ENCODE measurements around the gene BBS9. TPM values are rescaled to one million over a fixed set of nuclear protein-coding genes. Genes with fewer than 3 reads are reported as not detected.

BBS9 gene
- polyA plus RNA-seq, 4 donors = 15.1 to 17.9 (median 16.9) TPM

DNA sequence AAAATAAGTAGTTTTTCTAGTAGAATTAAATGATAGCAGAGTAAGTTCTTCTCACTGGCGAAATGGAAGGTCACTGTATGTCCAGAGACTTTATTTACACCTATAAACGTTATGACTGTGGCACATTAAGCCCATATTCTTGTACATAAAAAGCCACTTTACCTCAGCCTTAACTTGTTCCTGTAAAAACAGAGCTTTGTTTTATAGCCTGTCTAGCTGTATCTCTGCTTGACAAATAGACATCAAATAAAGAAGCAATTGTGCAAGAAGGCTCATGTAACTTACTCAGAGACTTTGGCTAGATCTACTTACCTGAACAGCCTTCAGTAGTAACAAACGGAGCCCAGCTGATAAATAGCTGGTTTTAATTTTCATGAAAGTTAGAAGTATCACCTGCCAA is 451.9 kb downstream of the BBS9 start:
- DNase-seq (ENCODE audit: low read depth in 4 of 4, low spot score in 3 of 4) = no peak

DNA sequence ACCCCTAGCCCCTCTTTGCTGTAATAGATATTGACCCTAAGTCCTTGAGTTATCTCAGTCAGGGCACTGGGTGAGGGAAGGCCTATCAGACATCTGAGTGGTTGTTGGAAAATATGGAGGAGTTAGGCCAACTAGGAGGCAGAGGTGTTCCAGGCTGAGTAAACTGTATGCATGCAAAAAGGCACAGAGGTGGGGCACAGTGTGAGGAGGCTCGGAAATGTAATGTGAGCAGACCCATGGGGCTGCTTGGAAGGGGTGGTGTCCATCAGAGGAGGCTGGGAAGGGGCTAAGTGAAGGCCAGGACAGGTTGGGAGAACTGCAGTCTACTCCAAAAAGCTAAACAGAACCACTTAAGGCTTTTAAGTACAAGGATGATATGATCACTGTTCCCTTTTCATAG is 452.7 kb downstream of the BBS9 start:
- no peak for DNase-seq (ENCODE audit: low read depth in 4 of 4, low spot score in 3 of 4)

DNA sequence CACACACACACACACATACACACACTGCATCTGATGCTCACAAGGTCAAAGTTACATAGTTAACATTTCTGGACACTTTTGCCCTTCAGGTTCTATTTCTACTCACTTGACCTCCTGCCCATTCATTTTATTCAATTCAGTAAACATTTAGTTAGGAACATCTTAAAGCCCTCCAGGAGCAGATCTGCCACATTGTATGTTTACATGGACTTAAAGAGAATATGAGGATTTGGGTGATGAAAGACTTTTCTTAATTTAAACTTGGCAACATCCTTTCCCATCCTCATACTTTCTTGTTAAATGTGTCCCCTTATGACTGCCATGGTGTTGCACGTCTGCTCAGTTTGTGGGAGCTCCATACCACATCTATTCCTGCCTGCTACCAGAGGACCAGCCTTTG is 453.2 kb downstream of the BBS9 start:
- DNase-seq (ENCODE audit: low read depth in 4 of 4, low spot score in 3 of 4) = no peak

DNA sequence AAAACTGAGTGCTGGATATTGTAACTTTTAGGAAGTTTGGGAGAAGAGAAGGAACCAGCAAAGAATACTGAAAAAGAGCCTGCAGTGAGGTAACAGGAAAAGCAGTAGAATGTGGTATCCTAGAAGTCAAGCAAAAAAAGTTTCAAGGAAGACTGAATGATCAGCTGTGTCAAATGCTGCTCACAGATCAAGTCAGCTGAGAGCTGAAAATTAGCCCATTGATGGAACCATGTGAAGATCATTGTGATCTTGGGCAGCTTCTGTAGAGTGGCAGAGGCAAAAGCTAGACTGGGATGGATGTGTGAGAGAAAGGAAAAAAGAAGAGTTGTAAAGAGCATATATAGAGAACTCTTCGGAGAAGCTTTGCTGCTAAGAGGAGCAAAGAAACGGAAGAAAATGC is 460.5 kb downstream of the BBS9 start:
- no peak for DNase-seq (ENCODE audit: low read depth in 4 of 4, low spot score in 3 of 4)

DNA sequence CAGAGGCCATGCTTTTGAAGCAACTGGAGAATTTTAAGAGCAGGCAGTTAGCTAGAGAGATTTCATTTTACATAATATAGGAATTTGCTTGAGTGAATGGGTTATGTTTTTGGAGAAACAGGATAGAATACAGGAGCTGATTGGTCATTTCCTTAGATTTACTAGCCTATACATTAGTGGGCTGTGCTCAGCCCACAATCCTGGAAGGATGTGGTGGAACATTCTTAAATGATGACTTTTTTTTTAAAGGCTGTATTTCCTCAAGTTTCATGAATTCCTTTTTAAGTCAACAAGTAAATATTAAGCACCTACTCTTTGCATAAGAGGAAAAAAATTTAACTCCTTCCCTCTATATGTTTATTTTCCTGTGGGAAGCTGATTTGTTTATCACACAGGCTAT is 461.6 kb downstream of the BBS9 start:
- DNase-seq (ENCODE audit: low read depth in 4 of 4, low spot score in 3 of 4) = no peak

DNA sequence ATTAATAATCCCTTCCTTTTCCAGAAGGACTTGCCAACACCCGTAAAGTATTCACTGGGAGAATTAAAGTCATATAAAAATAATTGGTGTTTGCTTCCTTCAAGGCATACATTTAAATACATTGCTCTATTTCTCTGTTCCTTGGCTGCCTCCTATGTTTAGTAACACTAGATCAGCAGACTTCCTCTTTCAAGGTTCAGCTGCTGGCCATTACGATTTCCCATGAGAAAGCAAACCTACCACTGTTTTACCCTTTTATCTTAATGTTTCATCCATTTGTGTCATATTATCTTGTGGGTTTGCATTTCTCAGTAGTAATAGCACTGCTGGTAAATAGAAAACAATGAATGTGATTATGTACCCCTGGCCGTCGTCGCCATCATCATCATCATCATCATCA is 462.1 kb downstream of the BBS9 start:
- DNase-seq (ENCODE audit: low read depth in 4 of 4, low spot score in 3 of 4) = no peak

DNA sequence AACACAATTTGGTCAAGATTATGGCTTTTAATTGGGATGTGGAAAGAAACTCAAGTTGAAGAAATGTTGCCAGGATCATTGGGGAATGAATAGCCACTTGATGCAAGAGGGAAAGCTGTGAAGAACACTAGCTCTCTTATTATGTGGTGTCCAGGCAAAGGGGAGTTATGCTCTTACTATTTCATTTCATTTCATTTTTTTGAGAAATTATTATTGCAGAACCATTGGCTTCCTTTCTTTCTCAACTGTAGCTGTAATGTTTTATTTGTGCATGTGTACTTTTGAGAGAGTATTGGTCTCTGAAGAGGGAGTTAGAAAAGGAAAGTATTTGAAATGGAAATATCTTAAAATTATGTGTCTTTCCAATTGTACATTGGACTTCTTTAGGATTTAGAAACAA is 463.4 kb downstream of the BBS9 start:
- DNase-seq (ENCODE audit: low read depth in 4 of 4, low spot score in 3 of 4) = no peak

DNA sequence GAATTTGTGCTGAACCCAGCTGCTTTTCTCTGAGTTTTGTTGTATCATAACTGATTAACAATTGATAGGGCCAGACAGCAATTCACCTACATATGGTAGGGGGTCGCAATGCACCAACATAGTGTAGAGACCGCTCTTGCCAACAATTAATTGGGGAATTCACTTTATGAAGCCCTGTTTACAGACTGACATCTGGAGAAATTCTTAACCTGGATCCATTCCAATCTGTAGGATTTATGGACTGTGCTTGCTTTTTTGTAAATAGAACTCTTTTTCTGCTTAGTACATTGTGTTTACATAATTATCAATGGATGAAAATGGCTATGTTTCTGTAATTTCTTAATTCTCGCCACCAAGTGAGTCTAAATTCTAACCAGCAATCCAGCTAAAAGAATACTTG is 464.2 kb downstream of the BBS9 start:
- DNase-seq (ENCODE audit: low read depth in 4 of 4, low spot score in 3 of 4) = no peak

DNA sequence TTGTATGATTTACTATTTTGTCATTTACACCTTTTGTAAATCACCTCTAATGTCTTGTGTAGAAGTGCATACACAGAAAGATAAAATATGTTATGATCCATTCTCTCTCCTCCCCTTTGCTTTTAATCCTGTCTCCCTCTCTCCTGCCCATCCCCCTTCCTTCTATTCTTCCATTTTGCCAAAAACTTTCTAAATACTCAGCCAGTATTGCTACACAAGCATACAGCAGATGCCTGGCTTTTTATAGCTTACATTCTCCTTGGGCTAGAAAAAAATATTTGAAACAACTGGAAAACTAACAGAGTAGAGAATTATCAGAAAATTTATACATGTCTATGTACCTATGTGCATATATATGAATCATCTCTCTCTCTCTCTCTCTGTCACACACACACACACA is 467.3 kb downstream of the BBS9 start:
- no peak for DNase-seq (ENCODE audit: low read depth in 4 of 4, low spot score in 3 of 4)

DNA sequence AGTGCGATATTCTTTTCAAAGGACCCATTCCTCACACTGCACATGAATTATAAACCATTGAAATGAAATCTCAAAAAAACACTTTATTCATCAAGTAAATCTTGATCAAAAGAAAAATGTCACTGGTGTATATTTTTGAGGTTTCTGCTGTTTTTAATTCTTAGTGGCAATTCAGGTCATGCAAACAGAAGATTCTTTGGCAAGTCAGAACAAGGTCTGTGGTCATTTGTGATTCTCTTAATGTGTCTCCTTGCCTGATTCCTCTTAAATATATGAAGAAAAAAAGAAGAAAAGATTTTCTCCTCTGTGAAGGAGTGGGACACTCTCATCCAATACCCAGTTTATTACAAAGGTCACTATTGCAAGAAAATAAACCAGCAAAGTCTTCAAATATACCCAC is 467.8 kb downstream of the BBS9 start:
- no peak for DNase-seq (ENCODE audit: low read depth in 4 of 4, low spot score in 3 of 4)

DNA sequence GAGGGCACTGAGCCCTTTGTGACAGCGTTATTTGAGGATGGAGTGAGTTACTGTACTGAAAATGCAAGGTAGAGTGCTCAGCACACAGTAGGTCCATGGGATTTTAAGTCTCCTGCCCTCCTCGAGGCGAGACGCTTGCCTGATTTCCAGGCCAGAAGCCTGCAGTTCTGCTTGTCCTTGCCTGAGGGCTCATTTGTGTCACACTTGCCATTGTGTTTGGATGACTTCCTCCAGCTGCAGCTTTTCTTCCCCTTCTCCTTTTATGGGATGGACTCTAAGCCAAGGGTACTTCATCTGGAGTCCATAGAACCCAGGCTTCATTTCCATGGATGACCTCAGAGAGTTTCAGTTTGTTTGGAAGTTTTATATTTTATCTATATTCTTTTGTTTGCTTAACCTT is 471.7 kb downstream of the BBS9 start:
- no peak for DNase-seq (ENCODE audit: low read depth in 4 of 4, low spot score in 3 of 4)

DNA sequence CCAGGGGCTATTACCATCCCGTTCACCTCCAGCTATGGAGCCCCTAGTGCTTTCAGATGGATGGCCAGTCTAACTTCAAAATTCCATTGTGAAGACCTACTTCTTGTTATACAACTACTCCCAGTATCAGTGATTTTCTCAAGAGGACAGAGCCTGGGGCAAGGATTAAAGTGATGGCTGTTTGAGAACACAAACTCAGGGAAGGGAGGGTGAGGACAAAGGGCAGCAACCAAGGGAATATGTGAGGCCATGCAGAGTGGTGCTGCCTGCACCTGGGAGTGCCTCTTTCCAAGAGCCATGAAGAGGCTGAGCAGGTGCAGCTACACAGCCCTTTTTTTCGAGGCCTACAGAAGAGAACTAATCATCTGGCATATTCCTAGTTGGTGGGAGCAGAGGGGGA is 472.5 kb downstream of the BBS9 start:
- DNase-seq (ENCODE audit: low read depth in 4 of 4, low spot score in 3 of 4) = no peak

DNA sequence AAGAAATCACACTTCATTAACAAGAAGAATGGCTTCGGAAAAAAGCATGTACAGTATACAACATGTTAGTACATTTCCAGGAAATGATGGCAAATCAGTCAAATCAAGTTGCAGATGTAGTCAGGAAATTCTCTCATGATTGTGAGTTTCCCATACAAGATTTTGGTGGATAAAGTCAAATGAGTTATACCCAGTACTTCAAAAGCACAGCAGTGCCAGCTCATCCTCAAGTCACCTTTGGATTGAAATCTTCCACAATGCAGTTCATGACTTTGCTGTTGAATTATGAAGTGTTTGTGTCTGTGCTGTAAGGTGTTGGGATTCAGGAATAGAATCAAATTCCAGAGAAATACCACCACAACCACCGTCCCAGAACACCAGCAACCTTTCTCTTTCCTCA is 474.7 kb downstream of the BBS9 start:
- DNase-seq (ENCODE audit: low read depth in 4 of 4, low spot score in 3 of 4) = no peak

DNA sequence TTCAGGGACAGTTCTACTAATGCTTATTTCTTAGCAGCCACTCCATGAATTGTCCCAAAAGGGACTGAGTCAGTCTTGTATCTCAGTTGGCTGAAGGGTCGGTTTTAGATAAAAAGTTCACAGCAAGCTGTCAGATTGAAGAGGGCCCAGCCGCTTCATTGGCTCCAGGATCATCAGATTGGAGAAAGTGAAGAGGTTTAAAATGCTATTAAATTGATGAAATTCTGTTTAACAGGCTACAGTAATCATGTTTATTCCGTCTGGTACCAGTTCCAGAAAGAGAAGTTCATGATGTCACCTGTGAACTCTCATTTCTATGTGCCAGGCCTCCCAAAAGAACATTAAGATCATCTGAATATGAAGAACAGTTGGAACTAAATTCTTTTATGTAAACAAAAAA is 481.6 kb downstream of the BBS9 start:
- DNase-seq (ENCODE audit: low read depth in 4 of 4, low spot score in 3 of 4) = no peak

DNA sequence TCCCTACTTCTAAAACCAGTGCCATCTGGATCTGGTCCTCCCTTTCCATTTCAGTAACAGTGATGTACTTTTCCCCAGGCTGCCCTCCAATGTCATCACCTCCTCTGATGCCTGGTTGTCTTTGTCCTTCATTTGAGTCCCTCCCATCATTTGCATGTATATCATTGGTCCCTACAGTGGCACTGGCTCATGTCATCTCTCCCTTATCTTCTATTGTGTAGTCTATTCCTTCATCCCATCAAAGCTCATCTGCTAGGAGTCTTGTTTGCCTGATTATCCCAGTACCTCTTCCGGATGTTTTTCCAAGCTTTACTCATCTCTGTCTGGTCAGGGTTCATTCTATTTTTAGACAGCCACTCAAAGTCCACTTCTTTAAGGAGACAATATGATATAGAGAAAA is 483.1 kb downstream of the BBS9 start:
- DNase-seq (ENCODE audit: low read depth in 4 of 4, low spot score in 3 of 4) = no peak

DNA sequence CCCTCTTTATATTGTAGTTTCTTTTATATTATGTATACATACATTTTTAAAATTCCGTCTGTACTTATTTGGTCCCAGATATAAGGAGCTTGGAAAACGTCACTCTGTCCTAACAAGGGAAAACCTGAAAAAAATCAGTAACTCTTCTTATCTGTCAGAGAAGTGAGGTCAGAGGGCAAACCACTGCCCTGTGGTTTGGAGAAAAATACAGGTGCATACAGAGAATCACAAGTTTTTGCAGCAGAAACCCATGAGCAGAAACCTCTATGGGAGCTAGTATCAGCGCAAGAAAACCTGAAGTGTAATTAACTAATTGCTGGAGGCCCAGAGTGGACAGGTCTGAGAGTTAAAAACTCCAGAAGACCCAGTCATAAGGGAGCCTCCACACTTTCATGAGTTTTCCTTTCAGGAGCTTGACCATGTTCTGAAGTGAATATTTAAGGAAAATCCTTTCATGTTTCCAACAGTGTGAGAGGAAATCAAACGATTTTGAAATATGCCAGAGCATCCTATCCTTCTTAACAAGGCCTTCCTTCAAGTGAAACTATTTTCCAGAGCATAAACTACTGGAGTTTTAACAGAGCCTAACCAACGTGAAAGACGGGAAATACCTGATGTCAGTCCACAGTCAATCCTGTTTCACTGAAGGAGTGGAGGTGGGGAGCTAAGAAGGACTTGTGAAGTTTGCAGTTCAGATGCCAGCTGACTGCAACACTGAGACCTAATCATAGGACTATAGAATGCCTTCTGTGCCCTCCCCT is 485.2 kb downstream of the BBS9 start:
- no peak for DNase-seq (ENCODE audit: low read depth in 4 of 4, low spot score in 3 of 4)

DNA sequence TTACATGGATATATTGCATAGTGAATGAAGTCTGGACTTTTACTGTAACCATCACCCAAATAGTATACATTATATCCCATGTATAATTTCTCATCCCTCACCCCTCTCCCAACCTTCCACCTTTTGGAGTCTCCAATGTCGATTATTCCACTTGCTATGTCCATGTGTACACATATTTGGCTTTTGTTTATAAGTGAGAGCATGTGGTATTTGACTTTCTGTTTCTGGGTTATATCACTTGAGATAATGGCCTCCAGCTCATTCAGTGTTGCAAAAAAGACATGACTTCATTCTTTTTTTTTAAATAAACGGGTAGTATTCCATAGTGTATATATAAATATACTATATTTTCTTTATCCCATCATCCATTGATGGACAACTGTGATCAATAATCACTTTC is 487.4 kb downstream of the BBS9 start:
- DNase-seq (ENCODE audit: low read depth in 4 of 4, low spot score in 3 of 4) = no peak

DNA sequence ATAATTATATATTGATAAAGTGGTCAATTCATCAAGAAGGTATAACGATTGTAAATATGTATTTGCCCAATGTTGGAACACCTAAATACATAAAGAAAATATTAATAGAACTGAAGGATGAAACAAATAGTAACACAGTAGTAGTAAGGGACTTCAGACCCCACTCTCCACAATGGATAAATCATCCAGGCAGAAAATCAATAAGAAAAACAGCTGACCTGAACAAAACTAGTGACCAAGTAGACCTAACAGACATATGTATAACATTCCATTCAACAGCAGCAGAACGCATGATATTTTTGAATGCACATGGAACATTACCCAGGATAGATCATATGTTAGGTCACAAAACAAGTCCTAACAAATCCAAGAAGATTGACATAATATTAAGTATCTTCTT is 489.9 kb downstream of the BBS9 start:
- DNase-seq (ENCODE audit: low read depth in 4 of 4, low spot score in 3 of 4) = no peak

DNA sequence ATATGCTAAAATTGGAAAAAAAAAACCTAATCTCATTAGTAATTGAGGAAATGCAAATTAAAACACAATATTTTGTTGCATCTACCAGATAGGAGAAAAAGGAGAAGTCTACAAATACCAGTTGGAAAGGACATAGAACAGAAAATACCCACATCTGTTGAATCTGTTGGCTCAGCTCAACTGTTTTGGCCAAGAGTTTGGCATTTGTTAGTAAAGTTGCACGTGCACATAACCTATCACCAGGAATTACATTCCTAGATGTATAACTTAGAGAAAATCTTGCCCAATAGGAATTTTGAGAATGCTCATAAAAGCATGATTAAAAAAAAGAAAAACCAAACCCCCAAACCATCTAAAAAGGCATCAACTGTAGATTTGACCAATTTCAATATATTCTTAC is 493.9 kb downstream of the BBS9 start:
- no peak for DNase-seq (ENCODE audit: low read depth in 4 of 4, low spot score in 3 of 4)

DNA sequence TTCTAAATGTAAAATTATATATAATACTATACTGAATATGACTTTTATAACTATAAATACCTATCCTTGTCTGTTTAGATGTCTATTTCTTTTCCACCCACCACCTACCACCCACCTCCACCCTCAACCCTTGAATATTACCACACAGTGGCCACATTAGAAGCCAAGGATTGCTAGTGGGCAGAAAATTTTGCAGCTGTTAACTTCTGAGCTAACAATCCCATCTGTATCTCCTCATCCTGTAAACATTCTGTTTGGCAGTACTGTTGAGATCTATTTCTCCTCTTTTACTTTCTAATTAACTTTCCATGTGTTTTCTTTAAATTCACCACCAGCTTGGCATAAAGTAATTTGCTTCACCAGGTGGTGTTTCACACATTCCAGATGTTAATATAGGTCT is 494.9 kb downstream of the BBS9 start:
- DNase-seq (ENCODE audit: low read depth in 4 of 4, low spot score in 3 of 4) = no peak

DNA sequence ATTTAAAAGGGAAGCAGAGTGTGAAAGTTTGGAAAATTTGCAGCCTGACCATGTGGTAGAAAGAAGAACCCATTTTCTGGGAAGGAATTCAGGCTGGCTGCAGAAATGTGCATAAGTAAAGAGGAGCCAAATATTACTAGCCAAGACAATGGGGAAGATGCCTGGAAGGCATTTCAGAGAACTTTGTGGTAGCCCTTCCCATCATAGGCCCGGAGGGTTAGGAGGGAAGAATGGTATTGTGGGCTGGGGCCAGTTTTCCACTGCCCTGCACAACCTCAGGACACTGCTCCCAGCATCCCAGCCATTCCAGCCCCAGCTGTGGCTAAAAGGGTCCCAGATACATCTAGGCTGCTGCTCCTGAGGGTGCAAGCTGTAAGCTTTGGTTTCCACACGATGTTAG is 497.5 kb downstream of the BBS9 start:
- DNase-seq (ENCODE audit: low read depth in 4 of 4, low spot score in 3 of 4) = no peak

DNA sequence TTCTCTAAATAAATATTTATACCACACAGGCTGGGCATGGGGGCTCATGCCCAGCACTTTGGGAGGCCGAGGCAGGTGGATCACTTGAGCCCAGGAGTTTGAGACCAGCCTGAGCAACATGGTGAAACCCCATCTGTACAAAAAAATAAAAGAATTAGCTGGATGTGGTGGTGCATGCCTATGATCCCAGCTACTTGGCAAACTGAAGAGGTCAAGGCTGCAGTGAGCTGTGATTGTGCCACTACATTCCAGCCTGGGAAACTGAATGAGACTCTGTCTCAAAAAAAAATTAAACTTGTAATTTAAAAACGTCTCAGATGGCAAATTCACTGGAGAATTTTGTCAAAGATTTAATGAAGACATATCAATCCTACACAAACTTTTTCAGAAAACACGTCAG is 498.4 kb downstream of the BBS9 start:
- no peak for DNase-seq (ENCODE audit: low read depth in 4 of 4, low spot score in 3 of 4)

DNA sequence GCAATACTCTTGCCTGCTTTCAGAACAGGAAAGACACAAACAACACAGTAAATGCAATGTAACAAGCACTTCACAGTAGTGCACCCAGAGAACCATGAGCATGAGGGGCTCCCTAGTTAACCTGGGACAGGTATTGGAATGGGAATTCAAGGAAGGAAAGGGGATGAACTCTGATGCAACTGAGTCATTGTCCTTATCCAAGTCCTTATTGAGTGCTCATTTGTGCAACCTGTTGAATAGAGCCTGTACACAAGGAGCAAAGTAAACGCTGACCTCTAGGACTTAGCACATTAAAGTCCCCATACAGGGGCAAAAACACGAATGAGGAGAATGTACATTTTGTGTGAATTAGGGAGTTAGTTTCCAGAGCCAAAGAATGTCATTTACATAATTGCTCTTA is 499.5 kb downstream of the BBS9 start:
- DNase-seq (ENCODE audit: low read depth in 4 of 4, low spot score in 3 of 4) = no peak

All from right renal pelvis (tissue), 4 donors.